HS-5 (cell line): ENCODE results near the gene LMO1.

ENCODE experiments used
- DNase-seq: peaks from one replicate; pipeline ENCODE4 v3.0.0-alpha.2; 2012; ENCODE audit warnings: low read depth

The LMO1 gene

GRCh38 chr11:8242499-8243280 is 21.0 kb downstream of the LMO1 start:
- DNase-seq, result no peak

GRCh38 chr11:8242118-8242475 is 21.6 kb downstream of the LMO1 start:
- no peak for DNase-seq

- DNase-seq, result no peak
These were observed 22.1 kb downstream of the LMO1 start for GRCh38 chr11:8241373-8242117.

GRCh38 chr11:8239536-8240228 is 24.0 kb downstream of the LMO1 start:
- no peak for DNase-seq

- DNase-seq, result no peak
These were observed 24.6 kb downstream of the LMO1 start for GRCh38 chr11:8239040-8239439.

- DNase-seq, result no peak
These were observed 26.2 kb downstream of the LMO1 start for GRCh38 chr11:8237453-8237852.

- no peak for DNase-seq
These were observed 27.8 kb downstream of the LMO1 start for GRCh38 chr11:8235925-8236324.

- no peak for DNase-seq
These were observed 28.8 kb downstream of the LMO1 start for GRCh38 chr11:8234910-8235309.

- DNase-seq, result no peak
These were observed 29.3 kb downstream of the LMO1 start for GRCh38 chr11:8234425-8234821.

GRCh38 chr11:8233691-8234424 is 29.8 kb downstream of the LMO1 start:
- DNase-seq, result peak; percentile 15

GRCh38 chr11:8232849-8233606 is 30.6 kb downstream of the LMO1 start:
- no peak for DNase-seq

- no peak for DNase-seq
These were observed 31.3 kb downstream of the LMO1 start for GRCh38 chr11:8232414-8232813.

- DNase-seq, result no peak
These were observed 31.7 kb downstream of the LMO1 start for GRCh38 chr11:8231979-8232378.

- DNase-seq, result no peak
These were observed 32.5 kb downstream of the LMO1 start for GRCh38 chr11:8230921-8231847.

GRCh38 chr11:8230178-8230859 is 33.4 kb downstream of the LMO1 start:
- DNase-seq, result no peak

- DNase-seq, result no peak
These were observed 34.1 kb downstream of the LMO1 start for GRCh38 chr11:8229299-8230177.

- DNase-seq, result no peak
These were observed 35.4 kb downstream of the LMO1 start for GRCh38 chr11:8228231-8228630.
